H1 (cell line): ENCODE data around the gene RABL6. TPM values are rescaled to one million over a fixed set of nuclear protein-coding genes. Genes with fewer than 3 reads are reported as not detected.

Experiments used
- CTCF ChIA-PET: fragments of 300-600 bp; sonication (Branson Sonifier 250); formaldehyde crosslinking; loops from one replicate; lab custom pipeline; 2021; ENCODE audit not compliant: partially characterized antibody; lab: Charles Lee
- POLR2A ChIA-PET: fragments of 300-600 bp; sonication (Branson Sonifier 250); formaldehyde crosslinking; loops from one replicate; lab custom pipeline; 2021; ENCODE audit warnings: inconsistent platforms; ENCODE audit not compliant: partially characterized antibody; lab: Charles Lee
- DNase-seq, 2 experiments: peaks; one replicate each; pipeline versions ENCODE4 v3.0.0 to v3.0.0-alpha.2; 2010 to 2022; ENCODE audit warnings: low spot score in 2 of 2, low read depth in 1 of 2, mixed read lengths in 1 of 2
- FAIRE-seq: peaks from 2 replicates; lab custom pipeline; 2011; peaks lifted over from hg19 to GRCh38; lab: Jason Lieb, UNC
- H2AFZ ChIP-seq: 2 replicates; pipeline ENCODE4 v1.8.1; 2012; ENCODE audit warnings: low read length, inconsistent platforms
- H2AK5ac ChIP-seq: 2 replicates; pipeline ENCODE4 v1.6.1; 2013; ENCODE audit warnings: low read depth, low read length
- H2BK120ac ChIP-seq: replicated peaks from 2 replicates; pipeline ENCODE3; 2013; ENCODE audit warnings: low read depth, low read length, inconsistent platforms
- H2BK12ac ChIP-seq: 2 replicates; pipeline ENCODE4 v1.6.1; 2013; ENCODE audit warnings: low read depth, low read length
- H2BK15ac ChIP-seq: 2 replicates; pipeline ENCODE4 v1.6.1; 2013; ENCODE audit warnings: low read length
- H2BK20ac ChIP-seq: 2 replicates; pipeline ENCODE4 v1.6.1; 2013; ENCODE audit warnings: low read length
- H2BK5ac ChIP-seq: 2 replicates; pipeline ENCODE4 v1.6.1; 2013; ENCODE audit warnings: low read depth, low read length
- H3K14ac ChIP-seq: 2 replicates; pipeline ENCODE4 v1.6.1; 2013; ENCODE audit warnings: inconsistent platforms; ENCODE audit not compliant: insufficient read length
- H3K18ac ChIP-seq: 2 replicates; pipeline ENCODE4 v1.6.1; 2013; ENCODE audit warnings: low read length; ENCODE audit errors: extremely low read depth
- H3K23ac ChIP-seq: 2 replicates; pipeline ENCODE4 v1.6.1; 2013; ENCODE audit warnings: inconsistent platforms; ENCODE audit not compliant: insufficient read length
- H3K23me2 ChIP-seq: 2 replicates; pipeline ENCODE4 v1.6.1; 2013; ENCODE audit warnings: low read depth, low read length
- H3K27ac ChIP-seq: 2 replicates; pipeline ENCODE4 v1.6.1; 2011; ENCODE audit warnings: low read depth, low read length, inconsistent platforms
- H3K27me3 ChIP-seq, 4 experiments: replicated peaks in 1 of 4; 1 replicate in 1 of 4; 2 replicates in 3 of 4; pipeline versions ENCODE4 v1.6.1 to v1.8.1; 2011 to 2013; ENCODE audit warnings: low read length in 3 of 4, mild to moderate bottlenecking in 3 of 4, inconsistent platforms in 2 of 4, mixed read lengths in 2 of 4, moderate library complexity in 1 of 4; ENCODE audit not compliant: control insufficient read depth in 3 of 4, insufficient read depth in 3 of 4; ENCODE audit errors: extremely low read depth in 1 of 4
- H3K36me3 ChIP-seq, 4 experiments: 2 replicates each; pipeline versions ENCODE4 v1.6.1 to v1.8.1; 2011 to 2013; ENCODE audit warnings: mild to moderate bottlenecking in 4 of 4, low read length in 3 of 4, moderate library complexity in 2 of 4, control low read depth in 1 of 4, inconsistent platforms in 1 of 4; ENCODE audit not compliant: insufficient read depth in 4 of 4, control insufficient read depth in 2 of 4
- H3K4ac ChIP-seq: replicated peaks from 2 replicates; pipeline ENCODE3; 2013; ENCODE audit warnings: low read length, low read depth, mixed read lengths, inconsistent platforms; ENCODE audit not compliant: insufficient read length
- H3K4me1 ChIP-seq, 4 experiments: replicated peaks in 1 of 4; 1 replicate in 1 of 4; 2 replicates in 3 of 4; pipeline versions ENCODE4 v1.6.1 to v1.8.1; 2011 to 2013; ENCODE audit warnings: low read length in 3 of 4, inconsistent platforms in 2 of 4, mixed read lengths in 1 of 4; ENCODE audit not compliant: insufficient read depth in 4 of 4, control insufficient read depth in 3 of 4
- H3K4me2 ChIP-seq, 2 experiments: 2 replicates each; pipeline versions ENCODE4 v1.6.1 to v1.8.1; 2011 to 2013; ENCODE audit warnings: low read depth in 2 of 2, low read length in 2 of 2, control low read depth in 1 of 2, inconsistent platforms in 1 of 2, mild to moderate bottlenecking in 1 of 2; ENCODE audit not compliant: insufficient read depth in 1 of 2
- H3K4me3 ChIP-seq, 4 experiments: fragments of 200-600, 300-600 bp in 1 of 4; sonication (generic), shearing (Covaris generic), sonication (Bioruptor Twin) in 1 of 4; 2 replicates each; pipeline versions ENCODE4 v1.5.1 to v1.8.1; 2011 to 2016; ENCODE audit warnings: low read length in 4 of 4, low read depth in 3 of 4, control low read depth in 2 of 4, inconsistent platforms in 2 of 4, mild to moderate bottlenecking in 2 of 4, mixed read lengths in 1 of 4, moderate library complexity in 1 of 4; ENCODE audit not compliant: insufficient read depth in 2 of 4; ENCODE audit errors: extremely low read depth in 1 of 4
- H3K56ac ChIP-seq: replicated peaks from 2 replicates; pipeline ENCODE3; 2013; ENCODE audit warnings: low read depth, mild to moderate bottlenecking, mixed read lengths, low read length, inconsistent platforms; ENCODE audit not compliant: insufficient read length
- H3K79me1 ChIP-seq: 2 replicates; pipeline ENCODE4 v1.6.1; 2013; ENCODE audit warnings: low read depth, low read length, control low read depth
- H3K79me2 ChIP-seq, 2 experiments: 2 replicates each; pipeline versions ENCODE4 v1.6.1 to v1.8.1; 2012 to 2013; ENCODE audit warnings: low read length in 2 of 2, mild to moderate bottlenecking in 2 of 2, inconsistent platforms in 1 of 2; ENCODE audit not compliant: insufficient read depth in 2 of 2, control insufficient read depth in 1 of 2
- H3K9ac ChIP-seq, 4 experiments: replicated peaks in 1 of 4; 1 replicate in 1 of 4; 2 replicates in 3 of 4; pipeline versions ENCODE4 v1.6.1 to v1.8.1; 2011 to 2013; ENCODE audit warnings: low read depth in 3 of 4, low read length in 3 of 4, control low read depth in 2 of 4, mild to moderate bottlenecking in 2 of 4, moderate library complexity in 2 of 4, inconsistent platforms in 1 of 4; ENCODE audit errors: extremely low read depth in 1 of 4
- H3K9me3 ChIP-seq, 2 experiments: 2 replicates each; pipeline versions ENCODE4 v1.6.1 to v1.8.1; 2012 to 2013; ENCODE audit warnings: mild to moderate bottlenecking in 2 of 2, moderate library complexity in 2 of 2, control low read depth in 1 of 2, inconsistent platforms in 1 of 2, low read depth in 1 of 2, low read length in 1 of 2, mixed read lengths in 1 of 2; ENCODE audit not compliant: insufficient read depth in 2 of 2
- H4K20me1 ChIP-seq, 2 experiments: replicated peaks in 1 of 2; 2 replicates each; pipeline versions ENCODE3 to v1.8.1; 2011 to 2013; ENCODE audit warnings: inconsistent platforms in 2 of 2, low read length in 2 of 2, mild to moderate bottlenecking in 1 of 2; ENCODE audit not compliant: insufficient read depth in 2 of 2, control insufficient read depth in 1 of 2
- H4K5ac ChIP-seq: 2 replicates; pipeline ENCODE4 v1.6.1; 2013; ENCODE audit warnings: low read length, low read depth, mixed read lengths, inconsistent platforms; ENCODE audit not compliant: insufficient read length
- H4K8ac ChIP-seq: 2 replicates; pipeline ENCODE4 v1.8.0; 2013; ENCODE audit warnings: mild to moderate bottlenecking, moderate library complexity, low read length, inconsistent platforms; ENCODE audit not compliant: insufficient read depth; ENCODE audit errors: extremely low read depth
- H4K91ac ChIP-seq: replicated peaks from 2 replicates; pipeline ENCODE3; 2013; ENCODE audit warnings: low read length, mixed read lengths, inconsistent platforms; ENCODE audit not compliant: insufficient read length
- BCL11A ChIP-seq, 2 experiments: IDR thresholded peaks; one replicate each; pipeline ENCODE4 v1.6.1; 2011; ENCODE audit warnings: low read depth in 2 of 2, low read length in 2 of 2, mild to moderate bottlenecking in 2 of 2
- CBX5 ChIP-seq: fragments of 300-800, 300-1000 bp; sonication (generic); IDR thresholded peaks from 2 replicates; pipeline ENCODE4 v1.7.1; 2016; ENCODE audit warnings: antibody characterized with exemption, low read length, low read depth
- EZH2 ChIP-seq: fragments of 200-600 bp; sonication (generic); IDR thresholded peaks from 2 replicates; pipeline ENCODE4 v1.7.1; 2012; ENCODE audit warnings: low read depth, mild to moderate bottlenecking, moderate library complexity, low read length, inconsistent platforms; ENCODE audit not compliant: severe bottlenecking
- RBBP5 ChIP-seq: IDR thresholded peaks from 2 replicates; pipeline ENCODE4 v1.7.1; 2012; ENCODE audit warnings: low read depth, mild to moderate bottlenecking, inconsistent platforms, low read length, moderate library complexity, borderline replicate concordance
- RNF2 ChIP-seq: fragments of 200-900, 300-1000 bp; sonication (generic); IDR thresholded peaks from 2 replicates; pipeline ENCODE4 v1.7.1; 2016; ENCODE audit warnings: borderline replicate concordance, low read depth, mild to moderate bottlenecking, antibody characterized with exemption, low read length; ENCODE audit not compliant: poor library complexity, severe bottlenecking; ENCODE audit errors: missing control alignments
- RXRA ChIP-seq: IDR thresholded peaks from 2 replicates; pipeline ENCODE4 v1.6.1; 2011; ENCODE audit warnings: low read depth, mild to moderate bottlenecking, low read length, moderate library complexity; ENCODE audit not compliant: insufficient read depth
- SIN3A ChIP-seq, 2 experiments: IDR thresholded peaks in 1 of 2; conservative IDR thresholded peaks in 1 of 2; 2 replicates each; pipeline ENCODE4 v1.6.1; 2011 to 2012; ENCODE audit warnings: low read length in 2 of 2, improper control_type of control experiment in 1 of 2, low read depth in 1 of 2, mild to moderate bottlenecking in 1 of 2
- TAF7 ChIP-seq: optimal IDR thresholded peaks from 2 replicates; pipeline ENCODE3; 2011; ENCODE audit warnings: low read depth, mild to moderate bottlenecking, inconsistent platforms, low read length, moderate library complexity, borderline replicate concordance
- TBP ChIP-seq: IDR thresholded peaks from 2 replicates; pipeline ENCODE4 v1.6.1; 2011; ENCODE audit warnings: low read depth, low read length, improper control_type of control experiment
- WGBS, 2 experiments: shearing (Covaris generic) in 1 of 2; methylation state at CpG; one replicate each; pipeline versions ENCODE4 v1.1.6 to v1.1.7; 2013 to 2015; ENCODE audit warnings: low lambda C conversion rate in 2 of 2, mixed read lengths in 2 of 2, inconsistent platforms in 1 of 2, low coverage in 1 of 2, missing lambda C conversion rate in 1 of 2; ENCODE audit not compliant: insufficient replicate concordance in 2 of 2, insufficient coverage in 1 of 2, insufficient read length in 1 of 2; ENCODE audit errors: extremely low coverage in 1 of 2, missing lambda C conversion rate in 1 of 2; 5-methylcytosine and 5-hydroxymethylcytosine counted together
- polyA plus RNA-seq, 7 experiments: library from polyadenylated mRNA; depleted of rRNA in 3 of 7; stranded (reverse) in 5 of 7; unstranded in 2 of 7; fragments of >200 nt in 5 of 7; fragments of 200-250 nt in 2 of 7; gene quantifications; 1 replicate in 5 of 7; 2 replicates in 1 of 7; 4 replicates in 1 of 7; pipeline versions ENCODE4 v1.2.1 to v1.2.3, GENCODE V29; 2011 to 2013; ENCODE audit warnings: missing spikeins in 2 of 7, mixed read lengths in 2 of 7
- total RNA-seq: library from RNA; stranded (reverse); fragmentation: NEBNext Ultra II Directional; extraction: Animal tissue kit (Norgen Biotek cat#: 25700); gene quantifications from 2 replicates; pipeline ENCODE4 v1.2.1, GENCODE V29; 2021
- TF ChIP-seq, protein P1 (sequence below): IDR thresholded peaks from 2 replicates; pipeline ENCODE4 v1.6.1; 2012; ENCODE audit warnings: inconsistent platforms
- TF ChIP-seq, protein P2 (sequence below): IDR thresholded peaks from 2 replicates; pipeline ENCODE4 v1.6.1; 2012; ENCODE audit warnings: low read length, inconsistent platforms

Gene RABL6
- total and polyA plus RNA-seq, 2 of the 8 experiments (the other 6 are each of a cell fraction or from before 2014, with no cell fraction given), result 70.1 to 130 TPM

DNA sequence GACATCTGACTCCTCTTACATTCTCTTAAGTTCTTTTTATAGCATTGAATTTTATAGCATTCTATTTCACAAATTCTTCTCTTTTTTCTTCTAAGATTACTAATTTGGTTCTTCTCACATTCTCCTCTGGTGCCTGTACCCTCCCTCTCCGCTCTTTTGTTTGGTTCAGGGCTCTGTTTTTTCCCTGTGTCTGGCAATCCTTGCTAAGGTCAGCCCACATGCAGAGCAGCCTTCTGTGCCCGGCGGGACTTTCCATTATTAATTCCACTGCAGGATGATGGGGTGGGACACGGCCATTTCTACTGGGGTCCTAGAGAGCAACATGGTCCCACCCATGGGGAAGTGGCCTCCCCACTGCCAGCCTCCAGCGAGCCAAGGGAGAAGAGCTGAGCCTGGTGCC is 68.7 kb downstream of the RABL6 start:
- Histone ChIP-seq H3K79me2 (no peaks in the 10 kb centered on the region), H3K9ac (no peak overlapping the region), H3K4me3 (no peak overlapping the region), H3K4ac (no peak overlapping the region), H3K79me1 (no peaks in the 10 kb centered on the region), H3K27ac (no peak overlapping the region), H3K18ac (no peak overlapping the region), H2BK5ac (no peak overlapping the region), H2BK20ac (no peak overlapping the region), H2BK120ac (no peak overlapping the region), H3K14ac (no peak overlapping the region), H4K8ac (no peak overlapping the region), H2AFZ (no peak overlapping the region), H3K23ac (no peak overlapping the region), H4K20me1 (peaks cover 0 to 1% of the 10 kb centered on the region in 2 experiments), H2AK5ac (no peak overlapping the region), H2BK12ac (no peak overlapping the region), H3K4me1 (no peaks in the 10 kb centered on the region), H3K27me3 (no peaks in the 10 kb centered on the region), H4K5ac (no peak overlapping the region), H3K4me2 (no peak overlapping the region), H3K56ac (no peak overlapping the region), H3K9me3 (peaks cover 17 to 18% of the 10 kb centered on the region in 2 experiments), H3K23me2 (no peaks in the 10 kb centered on the region), H2BK15ac (no peak overlapping the region), H4K91ac (no peak overlapping the region), H3K36me3 (no peaks in the 10 kb centered on the region)
- CTCF ChIA-PET, result interaction anchor here (1.4 kb wide), 1 partner anchor 14 kb away, joined by 5 read pairs; no protein-coding TSS in a partner anchor
- POLR2A ChIA-PET, result no interaction called here
- WGBS, 2 experiments, result 92% methylated on average over 4 of the region's 5 CpGs; no CpG with 5 or more reads in 1 of the 2 experiments
- FAIRE-seq, result no peak
- DNase-seq, result no peak
- TF ChIP-seq, protein P1, sequence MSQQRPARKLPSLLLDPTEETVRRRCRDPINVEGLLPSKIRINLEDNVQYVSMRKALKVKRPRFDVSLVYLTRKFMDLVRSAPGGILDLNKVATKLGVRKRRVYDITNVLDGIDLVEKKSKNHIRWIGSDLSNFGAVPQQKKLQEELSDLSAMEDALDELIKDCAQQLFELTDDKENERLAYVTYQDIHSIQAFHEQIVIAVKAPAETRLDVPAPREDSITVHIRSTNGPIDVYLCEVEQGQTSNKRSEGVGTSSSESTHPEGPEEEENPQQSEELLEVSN, result no peak
- TF ChIP-seq RBBP5, result no peak
- TF ChIP-seq, protein P2, sequence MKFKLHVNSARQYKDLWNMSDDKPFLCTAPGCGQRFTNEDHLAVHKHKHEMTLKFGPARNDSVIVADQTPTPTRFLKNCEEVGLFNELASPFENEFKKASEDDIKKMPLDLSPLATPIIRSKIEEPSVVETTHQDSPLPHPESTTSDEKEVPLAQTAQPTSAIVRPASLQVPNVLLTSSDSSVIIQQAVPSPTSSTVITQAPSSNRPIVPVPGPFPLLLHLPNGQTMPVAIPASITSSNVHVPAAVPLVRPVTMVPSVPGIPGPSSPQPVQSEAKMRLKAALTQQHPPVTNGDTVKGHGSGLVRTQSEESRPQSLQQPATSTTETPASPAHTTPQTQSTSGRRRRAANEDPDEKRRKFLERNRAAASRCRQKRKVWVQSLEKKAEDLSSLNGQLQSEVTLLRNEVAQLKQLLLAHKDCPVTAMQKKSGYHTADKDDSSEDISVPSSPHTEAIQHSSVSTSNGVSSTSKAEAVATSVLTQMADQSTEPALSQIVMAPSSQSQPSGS, result no peak
- no peak for TF ChIP-seq RNF2
- no peak for TF ChIP-seq CBX5
- no peak for TF ChIP-seq RXRA
- TF ChIP-seq TBP, result no peak
- no peak for TF ChIP-seq SIN3A (conservative IDR thresholded peaks at IDR 0.05 in 1 of 2, IDR thresholded peaks at IDR 0.05 in 1 of 2; ENCODE audit: low read depth in 1 of 2, low read length in 2 of 2)
- TF ChIP-seq TAF7, result no peak
- no peak for TF ChIP-seq BCL11A (IDR thresholded peaks at IDR 0.05; ENCODE audit: low read depth in 2 of 2, low read length in 2 of 2)
- TF ChIP-seq EZH2, result no peak
